Upper lobe of right lung (tissue), 1 donor: ENCODE results near the gene WFDC1. TPM values are rescaled to one million over a fixed set of nuclear protein-coding genes. Genes with fewer than 3 reads are reported as not detected.

ENCODE experiments used
- ATAC-seq: fragments of 200-7000 bp; cut with Tn5 transposase; one replicate; pipeline ENCODE4 v1.9.1; 2020; ENCODE audit warnings: mild to moderate bottlenecking, moderate library complexity
- DNase-seq: peaks from one replicate; pipeline ENCODE4 v3.0.0-alpha.2; 2020
- H3K27ac ChIP-seq: fragments of 200-600 bp; one replicate; pipeline ENCODE4 v1.8.0; 2022
- H3K27me3 ChIP-seq: fragments of 200-600 bp; one replicate; pipeline ENCODE4 v1.8.0; 2022; ENCODE audit warnings: mild to moderate bottlenecking
- H3K36me3 ChIP-seq: fragments of 200-600 bp; one replicate; pipeline ENCODE4 v1.8.0; 2022
- H3K4me1 ChIP-seq: fragments of 200-600 bp; one replicate; pipeline ENCODE4 v1.8.0; 2022
- H3K4me3 ChIP-seq: fragments of 200-600 bp; one replicate; pipeline ENCODE4 v1.8.0; 2022; ENCODE audit warnings: mild to moderate bottlenecking
- H3K9me3 ChIP-seq: fragments of 200-600 bp; one replicate; pipeline ENCODE4 v1.8.0; 2022
- intact Hi-C: fragments of 100-400 bp; cut with DNase I; formaldehyde crosslinking; loops from one replicate; pipeline ENCODE4 v1.11.0; 2022
- total RNA-seq: library from RNA; stranded (reverse); fragmentation: NEBNext Ultra II Directional; extraction: Animal tissue kit (Norgen Biotek cat#: 25700); gene quantifications from one replicate; pipeline ENCODE4 v1.2.1, GENCODE V29; 2021
- TF ChIP-seq, protein P1 (sequence below): fragments of 200-600 bp; IDR thresholded peaks from one replicate; pipeline ENCODE4 v1.8.0; 2022; ENCODE audit warnings: antibody characterized with exemption
- donor health status: DM: no; HTN: yes; CAD: no; lungs with severe emphysema.

Gene WFDC1
- total RNA-seq, 1 donor from 2014 or later: 26.0 TPM

- Histone ChIP-seq H3K27me3 (no peaks in the 10 kb centered on the region), H3K27ac (no peak overlapping the region), H3K4me1 (peaks cover 28% of the 10 kb centered on the region), H3K36me3 (no peaks in the 10 kb centered on the region), H3K9me3 (no peaks in the 10 kb centered on the region), H3K4me3 (no peak overlapping the region)
- DNase-seq (no peak), ATAC-seq (no peak)
- TF ChIP-seq, protein P1, sequence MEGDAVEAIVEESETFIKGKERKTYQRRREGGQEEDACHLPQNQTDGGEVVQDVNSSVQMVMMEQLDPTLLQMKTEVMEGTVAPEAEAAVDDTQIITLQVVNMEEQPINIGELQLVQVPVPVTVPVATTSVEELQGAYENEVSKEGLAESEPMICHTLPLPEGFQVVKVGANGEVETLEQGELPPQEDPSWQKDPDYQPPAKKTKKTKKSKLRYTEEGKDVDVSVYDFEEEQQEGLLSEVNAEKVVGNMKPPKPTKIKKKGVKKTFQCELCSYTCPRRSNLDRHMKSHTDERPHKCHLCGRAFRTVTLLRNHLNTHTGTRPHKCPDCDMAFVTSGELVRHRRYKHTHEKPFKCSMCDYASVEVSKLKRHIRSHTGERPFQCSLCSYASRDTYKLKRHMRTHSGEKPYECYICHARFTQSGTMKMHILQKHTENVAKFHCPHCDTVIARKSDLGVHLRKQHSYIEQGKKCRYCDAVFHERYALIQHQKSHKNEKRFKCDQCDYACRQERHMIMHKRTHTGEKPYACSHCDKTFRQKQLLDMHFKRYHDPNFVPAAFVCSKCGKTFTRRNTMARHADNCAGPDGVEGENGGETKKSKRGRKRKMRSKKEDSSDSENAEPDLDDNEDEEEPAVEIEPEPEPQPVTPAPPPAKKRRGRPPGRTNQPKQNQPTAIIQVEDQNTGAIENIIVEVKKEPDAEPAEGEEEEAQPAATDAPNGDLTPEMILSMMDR: no peak
- intact Hi-C loops: no loop called here
These were observed 5.2 kb downstream of the WFDC1 start for GRCh38 chr16:84299734-84300440.

GRCh38 chr16:84302111-84302954, 7.7 kb downstream of the WFDC1 start:
- no peak overlapping the region for H3K4me3 ChIP-seq
- no peaks in the 10 kb centered on the region for H3K9me3 ChIP-seq
- ATAC-seq (peak; percentile 17), DNase-seq (no peak)
- intact Hi-C loops: no loop called here
- H3K27ac ChIP-seq: peak overlapping the region; percentile 63
- H3K27me3 ChIP-seq: no peaks in the 10 kb centered on the region
- peaks cover 16% of the 10 kb centered on the region for H3K4me1 ChIP-seq
- TF ChIP-seq, protein P1: no peak
- no peaks in the 10 kb centered on the region for H3K36me3 ChIP-seq

DNA sequence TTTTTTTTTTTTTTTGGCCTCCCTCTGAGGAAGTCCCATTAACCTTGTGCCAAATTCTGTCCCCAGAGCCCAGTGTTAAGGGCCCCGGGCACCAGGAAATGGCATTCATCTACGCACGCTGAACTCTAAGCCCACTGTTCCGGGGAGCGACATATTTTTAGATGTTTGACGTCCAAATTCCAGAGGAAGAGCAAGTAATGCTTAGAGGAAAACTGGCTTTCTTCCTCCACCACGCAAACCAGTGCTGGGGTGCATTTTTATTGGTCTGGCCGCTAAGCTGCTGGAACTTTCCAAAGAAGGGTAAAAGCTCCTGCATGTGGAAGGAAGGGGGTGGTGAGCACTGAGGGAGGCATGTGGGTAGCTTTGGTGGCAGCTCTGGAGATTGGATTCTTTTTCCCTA, 8.3 kb downstream of the WFDC1 start:
- ATAC-seq (no peak), DNase-seq (no peak)
- no peaks in the 10 kb centered on the region for H3K36me3 ChIP-seq
- TF ChIP-seq, protein P1: no peak
- H3K27me3 ChIP-seq: no peaks in the 10 kb centered on the region
- intact Hi-C loops: no loop called here
- H3K9me3 ChIP-seq: no peaks in the 10 kb centered on the region
- peak overlapping the region; percentile 63 for H3K27ac ChIP-seq
- H3K4me1 ChIP-seq: peaks cover 19% of the 10 kb centered on the region
- H3K4me3 ChIP-seq: no peak overlapping the region

DNA sequence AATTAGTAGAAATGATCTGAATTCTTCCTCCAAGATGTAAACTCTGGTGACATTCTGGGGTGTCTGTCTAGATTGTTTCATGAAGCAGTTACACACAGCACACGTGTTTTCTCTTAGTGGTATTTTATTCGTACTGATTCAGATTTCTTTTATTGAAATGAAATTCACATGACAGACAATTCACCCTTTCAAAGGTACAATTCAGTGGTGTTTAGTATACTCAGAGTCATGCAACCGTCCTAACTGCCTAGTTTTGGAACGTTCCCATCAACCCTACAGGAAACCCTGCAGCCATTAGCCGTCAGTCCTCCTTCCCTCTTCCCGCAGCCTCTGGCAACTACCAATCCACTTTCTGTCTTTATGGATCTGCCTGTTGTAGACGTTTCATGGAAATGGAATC, 8.8 kb downstream of the WFDC1 start:
- peak overlapping the region; percentile 63 for H3K27ac ChIP-seq
- ATAC-seq (no peak), DNase-seq (no peak)
- H3K4me3 ChIP-seq: no peak overlapping the region
- H3K27me3 ChIP-seq: no peaks in the 10 kb centered on the region
- H3K4me1 ChIP-seq: peaks cover 20% of the 10 kb centered on the region
- H3K36me3 ChIP-seq: no peaks in the 10 kb centered on the region
- TF ChIP-seq, protein P1: no peak
- H3K9me3 ChIP-seq: no peaks in the 10 kb centered on the region
- intact Hi-C loops: no loop called here

GRCh38 chr16:84306564-84306963, 11.9 kb downstream of the WFDC1 start:
- H3K4me1 ChIP-seq: peaks cover 13% of the 10 kb centered on the region
- no peaks in the 10 kb centered on the region for H3K36me3 ChIP-seq
- H3K27me3 ChIP-seq: no peaks in the 10 kb centered on the region
- intact Hi-C loops: no loop called here
- no peaks in the 10 kb centered on the region for H3K9me3 ChIP-seq
- TF ChIP-seq, protein P1: no peak
- no peak overlapping the region for H3K4me3 ChIP-seq
- ATAC-seq: no peak
- no peak overlapping the region for H3K27ac ChIP-seq
- DNase-seq: no peak
